ENCODE data around the gene DEFB129.

The DEFB129 gene

GRCh38 chr20:263701-264100 lies 36.6 kb downstream of the DEFB129 start:
- Histone ChIP-seq H3K9me3 (ENCODE audit: insufficient read depth, low read length) (no peaks in the 10 kb centered on the region), H3K79me2 (ENCODE audit: insufficient read depth, low read length) (no peaks in the 10 kb centered on the region), H3K27me3 (ENCODE audit: low read length) (no peaks in the 10 kb centered on the region), H2AFZ (ENCODE audit: low read depth, low read length, severe bottlenecking) (no peak overlapping the region), H3K4me2 (ENCODE audit: low read depth, low read length, poor library complexity, severe bottlenecking) (no peak overlapping the region), H3K27ac (ENCODE audit: low read depth, low read length) (no peak overlapping the region), H3F3A (ENCODE audit: insufficient read depth) (no peaks in the 10 kb centered on the region), H3K9me2 (replicated peaks; ENCODE audit: insufficient read depth, low read length) (no peaks in the 10 kb centered on the region), H3K4me3 (ENCODE audit: insufficient read depth, low read length, poor library complexity, severe bottlenecking) (no peak overlapping the region), H4K20me1 (ENCODE audit: low read depth, low read length) (no peaks in the 10 kb centered on the region; the same call in 1 of the 2 replicates), H3K36me3 (ENCODE audit: low read length) (no peaks in the 10 kb centered on the region), H3K9ac (ENCODE audit: low read length) (no peak overlapping the region)
- TF ChIP-seq EZH2phosphoT487 (conservative IDR thresholded peaks at IDR 0.05; ENCODE audit: low read length) (no peak), CTCF (IDR thresholded peaks at IDR 0.05; ENCODE audit: insufficient read depth, low read length, poor library complexity, severe bottlenecking) (no peak)

- Histone ChIP-seq H3K4me3 (ENCODE audit: insufficient read depth, low read length, poor library complexity, severe bottlenecking) (peak overlapping the region; percentile 40), H3K27me3 (ENCODE audit: low read length) (no peaks in the 10 kb centered on the region), H3K79me2 (ENCODE audit: insufficient read depth, low read length) (no peaks in the 10 kb centered on the region), H3K36me3 (ENCODE audit: low read length) (no peaks in the 10 kb centered on the region), H3F3A (ENCODE audit: insufficient read depth) (no peaks in the 10 kb centered on the region), H3K4me2 (ENCODE audit: low read depth, low read length, poor library complexity, severe bottlenecking) (peak overlapping the region; percentile 56), H3K9me2 (replicated peaks; ENCODE audit: insufficient read depth, low read length) (no peaks in the 10 kb centered on the region), H3K9ac (ENCODE audit: low read length) (peak overlapping the region; percentile 49), H2AFZ (ENCODE audit: low read depth, low read length, severe bottlenecking) (peak overlapping the region; percentile 92), H3K9me3 (ENCODE audit: insufficient read depth, low read length) (no peaks in the 10 kb centered on the region), H4K20me1 (ENCODE audit: low read depth, low read length) (no peaks in the 10 kb centered on the region), H3K27ac (ENCODE audit: low read depth, low read length) (no peak overlapping the region)
- TF ChIP-seq CTCF (IDR thresholded peaks at IDR 0.05; ENCODE audit: insufficient read depth, low read length, poor library complexity, severe bottlenecking): peak; percentile 84
- TF ChIP-seq EZH2phosphoT487 (conservative IDR thresholded peaks at IDR 0.05; ENCODE audit: low read length): no peak
Observed at GRCh38 chr20:266596-267562, 39.8 kb downstream of the DEFB129 start.

DNA sequence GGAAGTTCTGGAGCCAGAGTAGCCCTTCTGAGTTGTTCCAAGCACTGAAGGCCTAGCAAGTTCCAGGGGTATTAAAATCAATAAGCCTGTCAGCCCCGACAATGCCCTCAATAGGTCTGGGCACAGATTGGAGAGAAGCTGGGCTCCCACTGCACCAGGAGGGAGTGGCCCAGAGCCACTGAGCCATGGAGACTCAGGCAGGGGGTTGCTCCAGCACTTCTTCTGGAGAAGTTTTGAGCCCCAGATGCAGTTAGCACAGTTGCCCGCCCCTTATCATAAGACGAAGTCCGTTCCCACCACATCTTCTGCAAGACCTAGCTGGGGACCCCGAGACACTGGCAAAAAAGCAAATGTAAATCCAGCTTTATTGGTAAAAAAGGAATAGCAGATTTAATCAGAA lies 43.5 kb downstream of the DEFB129 start:
- H4K20me1 ChIP-seq (ENCODE audit: low read depth, low read length): no peaks in the 10 kb centered on the region
- no peaks in the 10 kb centered on the region for H3K79me2 ChIP-seq (ENCODE audit: insufficient read depth, low read length)
- no peaks in the 10 kb centered on the region for H3K9me2 ChIP-seq (replicated peaks; ENCODE audit: insufficient read depth, low read length)
- no peaks in the 10 kb centered on the region for H3K9me3 ChIP-seq (ENCODE audit: insufficient read depth, low read length)
- H3K27me3 ChIP-seq (ENCODE audit: low read length): no peaks in the 10 kb centered on the region
- H3K36me3 ChIP-seq (ENCODE audit: low read length): no peaks in the 10 kb centered on the region
- no peaks in the 10 kb centered on the region for H3F3A ChIP-seq (ENCODE audit: insufficient read depth)
- H3K27ac ChIP-seq (ENCODE audit: low read depth, low read length): no peak overlapping the region
- no peak overlapping the region for H2AFZ ChIP-seq (ENCODE audit: low read depth, low read length, severe bottlenecking)
- H3K4me3 ChIP-seq (ENCODE audit: insufficient read depth, low read length, poor library complexity, severe bottlenecking): no peak overlapping the region
- TF ChIP-seq EZH2phosphoT487 (conservative IDR thresholded peaks at IDR 0.05; ENCODE audit: low read length) (no peak), CTCF (IDR thresholded peaks at IDR 0.05; ENCODE audit: insufficient read depth, low read length, poor library complexity, severe bottlenecking) (no peak)
- no peak overlapping the region for H3K4me2 ChIP-seq (ENCODE audit: low read depth, low read length, poor library complexity, severe bottlenecking)
- no peak overlapping the region for H3K9ac ChIP-seq (ENCODE audit: low read length)
